DMS79 (cell line): ENCODE measurements around the gene OR13J1.

Experiments used
- DNase-seq: peaks from one replicate; lab custom pipeline; 2025; lab: John Stamatoyannopoulos, UW

The OR13J1 gene

GRCh38 chr9:35859310-35859989, 10.8 kb downstream of the OR13J1 start:
- no peak for DNase-seq

GRCh38 chr9:35858458-35858857, 11.7 kb downstream of the OR13J1 start:
- no peak for DNase-seq

- no peak for DNase-seq
Observed at GRCh38 chr9:35856882-35857281, 13.3 kb downstream of the OR13J1 start.

- DNase-seq: no peak
Observed at GRCh38 chr9:35856206-35856605, 14.0 kb downstream of the OR13J1 start.

GRCh38 chr9:35854091-35854762, 16.0 kb downstream of the OR13J1 start:
- no peak for DNase-seq

GRCh38 chr9:35852876-35853865, 17.0 kb downstream of the OR13J1 start:
- DNase-seq: no peak

- no peak for DNase-seq
Observed at GRCh38 chr9:35852267-35852815, 17.9 kb downstream of the OR13J1 start.

- DNase-seq: no peak
Observed at GRCh38 chr9:35847792-35848572, 22.2 kb downstream of the OR13J1 start.

GRCh38 chr9:35845824-35846771, 24.1 kb downstream of the OR13J1 start:
- DNase-seq: no peak

GRCh38 chr9:35844628-35845270, 25.5 kb downstream of the OR13J1 start:
- no peak for DNase-seq

- no peak for DNase-seq
Observed at GRCh38 chr9:35842795-35843194, 27.4 kb downstream of the OR13J1 start.

GRCh38 chr9:35842020-35842745, 28.0 kb downstream of the OR13J1 start:
- DNase-seq: no peak

GRCh38 chr9:35841645-35841900, 28.6 kb downstream of the OR13J1 start:
- no peak for DNase-seq

GRCh38 chr9:35840881-35841644, 29.1 kb downstream of the OR13J1 start:
- no peak for DNase-seq

GRCh38 chr9:35839926-35840325, 30.3 kb downstream of the OR13J1 start:
- no peak for DNase-seq

- no peak for DNase-seq
Observed at GRCh38 chr9:35836595-35836994, 33.6 kb downstream of the OR13J1 start.

GRCh38 chr9:35835766-35836165, 34.4 kb downstream of the OR13J1 start:
- DNase-seq: no peak

- DNase-seq: no peak
Observed at GRCh38 chr9:35835216-35835632, 35.0 kb downstream of the OR13J1 start.
